Mammary epithelial cell (primary cell): Measurements from ENCODE around the gene SMC1A.

Source experiments
- CTCF ChIP-seq, 2 donors: IDR thresholded peaks in 1 of 2; conservative IDR thresholded peaks in 1 of 2; 2 replicates each; pipeline ENCODE4 v1.5.1; 2011 to 2012; ENCODE audit warnings: inconsistent platforms in 2 of 2, low read length in 2 of 2, mild to moderate bottlenecking in 2 of 2, control low read depth in 1 of 2, low read depth in 1 of 2; ENCODE audit not compliant: insufficient read depth in 1 of 2; ENCODE audit errors: extremely low read depth in 1 of 2
- EZH2 ChIP-seq: IDR thresholded peaks from 2 replicates; pipeline ENCODE4 v1.6.1; 2012; ENCODE audit warnings: low read length, inconsistent platforms, borderline replicate concordance

- TF ChIP-seq CTCF (conservative IDR thresholded peaks at IDR 0.05 in 1 of 2, IDR thresholded peaks at IDR 0.05 in 1 of 2; ENCODE audit: extremely low read depth in 1 of 2, insufficient read depth in 1 of 2, low read depth in 1 of 2, low read length in 2 of 2) (no peak), EZH2 (no peak)
Observed at GRCh38 chrX:53421125-53421524, 1.3 kb downstream of the SMC1A start.
